ENCODE data around the gene CFAP45. TPM values are rescaled to one million over a fixed set of nuclear protein-coding genes. Genes with fewer than 3 reads are reported as not detected.

CFAP45 gene
- total and polyA plus RNA-seq, 9 of the 15 experiments (the other 6 are each of a cell fraction or from before 2014, with no cell fraction given) = 0.65 to 2.4 (median 1.5) TPM

GRCh38 chr1:159921700-159922504 lies 21.9 kb upstream of the CFAP45 start (continued):
- TF ChIP-seq BCLAF1 (IDR thresholded peaks at IDR 0.05; ENCODE audit: borderline replicate concordance in 1 of 2, control insufficient read depth in 1 of 2, low read depth in 2 of 2, low read length in 1 of 2) (no peak), OTX1 (CRISPR knock-in tag; IDR thresholded peaks at IDR 0.05) (no peak), ZNF79 (CRISPR knock-in tag; IDR thresholded peaks at IDR 0.05; ENCODE audit: low read depth) (no peak), ADNP (tag; IDR thresholded peaks at IDR 0.05) (no peak), ZC3H8 (IDR thresholded peaks at IDR 0.05) (no peak), HMBOX1 (IDR thresholded peaks at IDR 0.05) (no peak), E2F8 (IDR thresholded peaks at IDR 0.05; ENCODE audit: low read depth, partially characterized antibody) (no peak), HNRNPL (IDR thresholded peaks at IDR 0.05; ENCODE audit: low read depth, low read length) (no peak), EZH2 (IDR thresholded peaks at IDR 0.05; ENCODE audit: borderline replicate concordance, low read depth, low read length) (no peak), ZNF318 (IDR thresholded peaks at IDR 0.05; ENCODE audit: borderline replicate concordance in 1 of 2, low read depth in 1 of 2) (no peak), ZEB2 (IDR thresholded peaks at IDR 0.05) (no peak)

Data from K562 (cell line).